Spinal cord (tissue), 10 donors: ENCODE results near the gene CAPN14. TPM values are rescaled to one million over a fixed set of nuclear protein-coding genes. Genes with fewer than 3 reads are reported as not detected.
A peak's percentile ranks its signal among the peaks of the same experiment; 100 is the strongest.

ENCODE experiments used
- DNase-seq, 6 donors: peaks; one replicate each; pipeline versions ENCODE4 v3.0.0 to v3.0.0-alpha.2; 2013 to 2015; ENCODE audit warnings: low spot score in 6 of 6, low read depth in 4 of 6
- H3K27ac ChIP-seq: one replicate; pipeline ENCODE4 v1.5.1; 2013; ENCODE audit warnings: low read depth, low read length, control low read depth
- H3K27me3 ChIP-seq: one replicate; pipeline ENCODE4 v1.6.1; 2013; ENCODE audit warnings: low read length; ENCODE audit not compliant: control insufficient read depth, insufficient read depth
- H3K36me3 ChIP-seq: one replicate; pipeline ENCODE4 v1.6.1; 2013; ENCODE audit warnings: low read length; ENCODE audit not compliant: control insufficient read depth, insufficient read depth
- H3K4me1 ChIP-seq: one replicate; pipeline ENCODE4 v1.6.1; 2013; ENCODE audit warnings: low read length; ENCODE audit not compliant: control insufficient read depth, insufficient read depth
- H3K4me3 ChIP-seq: one replicate; pipeline ENCODE4 v1.5.1; 2013; ENCODE audit warnings: low read depth, low read length, control low read depth
- H3K9me3 ChIP-seq: one replicate; pipeline ENCODE4 v1.6.1; 2013; ENCODE audit warnings: low read length; ENCODE audit not compliant: control insufficient read depth, insufficient read depth
- WGBS: methylation state at CpG from one replicate; pipeline ENCODE4 v1.1.5; 2013; ENCODE audit warnings: missing lambda C conversion rate; ENCODE audit not compliant: insufficient coverage; 5-methylcytosine and 5-hydroxymethylcytosine counted together
- polyA plus RNA-seq, 2 donors: library from polyadenylated mRNA; unstranded; fragments of 120-200 nt; gene quantifications; one replicate each; pipeline ENCODE4 v1.2.1, GENCODE V29; 2013; ENCODE audit not compliant: insufficient read length in 2 of 2
- total RNA-seq, 2 donors: library from RNA; depleted of rRNA in 1 of 2; stranded (reverse); fragments of 120-200 nt in 1 of 2; fragments of >200 nt in 1 of 2; gene quantifications; one replicate each; pipeline versions ENCODE4 v1.2.3 to v1.2.4, GENCODE V29; 2013 to 2014
- donor health status: healthy.

Gene CAPN14
- total and polyA plus RNA-seq, 4 donors = 0.28 to 0.63 (median 0.51) TPM

GRCh38 chr2:31243053-31243452, 25.7 kb upstream of the CAPN14 start:
- H3K4me3 ChIP-seq = no peak overlapping the region
- H3K9me3 ChIP-seq = no peaks in the 10 kb centered on the region
- WGBS = 100% methylated on average over 1 of the region's 5 CpGs
- H3K4me1 ChIP-seq = peaks cover 39% of the 10 kb centered on the region
- peaks cover 31% of the 10 kb centered on the region for H3K36me3 ChIP-seq
- H3K27me3 ChIP-seq = no peaks in the 10 kb centered on the region
- H3K27ac ChIP-seq = no peak overlapping the region
- DNase-seq = no peak

- Histone ChIP-seq H3K4me1 (peaks cover 42% of the 10 kb centered on the region), H3K9me3 (no peaks in the 10 kb centered on the region), H3K36me3 (peaks cover 25% of the 10 kb centered on the region), H3K4me3 (no peak overlapping the region), H3K27ac (no peak overlapping the region), H3K27me3 (no peaks in the 10 kb centered on the region)
- DNase-seq = no peak
- 87% methylated on average over 8 of the region's 10 CpGs for WGBS
Observed at GRCh38 chr2:31241625-31242270, 24.4 kb upstream of the CAPN14 start.

- 66% methylated on average over 8 of the region's 11 CpGs for WGBS
- H3K27me3 ChIP-seq = no peaks in the 10 kb centered on the region
- no peaks in the 10 kb centered on the region for H3K9me3 ChIP-seq
- H3K27ac ChIP-seq = no peak overlapping the region
- no peak for DNase-seq
- peaks cover 50% of the 10 kb centered on the region for H3K4me1 ChIP-seq
- H3K36me3 ChIP-seq = peaks cover 19% of the 10 kb centered on the region
- H3K4me3 ChIP-seq = no peak overlapping the region
Observed at GRCh38 chr2:31240381-31241365, 23.4 kb upstream of the CAPN14 start.

GRCh38 chr2:31239593-31240177, 22.4 kb upstream of the CAPN14 start:
- H3K36me3 ChIP-seq = peaks cover 19% of the 10 kb centered on the region
- H3K27me3 ChIP-seq = no peaks in the 10 kb centered on the region
- no peaks in the 10 kb centered on the region for H3K9me3 ChIP-seq
- DNase-seq = no peak
- H3K27ac ChIP-seq = peak overlapping the region; percentile 10
- peaks cover 56% of the 10 kb centered on the region for H3K4me1 ChIP-seq
- 63% methylated on average over 21 of the region's 22 CpGs for WGBS
- no peak overlapping the region for H3K4me3 ChIP-seq

- Histone ChIP-seq H3K27me3 (no peaks in the 10 kb centered on the region), H3K4me3 (no peak overlapping the region), H3K27ac (peak overlapping the region; percentile 72), H3K4me1 (peaks cover 59% of the 10 kb centered on the region), H3K36me3 (peaks cover 14% of the 10 kb centered on the region), H3K9me3 (no peaks in the 10 kb centered on the region)
- 86% methylated on average over 6 of the region's 13 CpGs for whole genome bisulfite sequencing
- DNase-seq = no peak
Observed at GRCh38 chr2:31238906-31239592, 21.7 kb upstream of the CAPN14 start.

- Histone ChIP-seq H3K9me3 (no peaks in the 10 kb centered on the region), H3K4me3 (no peak overlapping the region), H3K36me3 (peaks cover 13% of the 10 kb centered on the region), H3K27ac (peak overlapping the region; percentile 72), H3K4me1 (peaks cover 59% of the 10 kb centered on the region), H3K27me3 (no peaks in the 10 kb centered on the region)
- 34% methylated on average over 3 of the region's 10 CpGs for WGBS
- peak in 4 of 6 donors; percentile 36 to 77 (median 64) for DNase-seq
Observed at GRCh38 chr2:31238126-31238905, 21.0 kb upstream of the CAPN14 start.

- Histone ChIP-seq H3K4me1 (peaks cover 59% of the 10 kb centered on the region), H3K27me3 (no peaks in the 10 kb centered on the region), H3K4me3 (no peak overlapping the region), H3K27ac (peak overlapping the region; percentile 72), H3K36me3 (peaks cover 13% of the 10 kb centered on the region), H3K9me3 (no peaks in the 10 kb centered on the region)
- 97% methylated on average over 4 of the region's 9 CpGs for WGBS
- DNase-seq = no peak
Observed at GRCh38 chr2:31237348-31238017, 20.2 kb upstream of the CAPN14 start.

- WGBS = 63% methylated on average over 2 of the region's 7 CpGs
- no peak overlapping the region for H3K27ac ChIP-seq
- no peaks in the 10 kb centered on the region for H3K27me3 ChIP-seq
- DNase-seq = no peak
- H3K4me1 ChIP-seq = peaks cover 53% of the 10 kb centered on the region
- H3K4me3 ChIP-seq = no peak overlapping the region
- peaks cover 13% of the 10 kb centered on the region for H3K36me3 ChIP-seq
- H3K9me3 ChIP-seq = no peaks in the 10 kb centered on the region
Observed at GRCh38 chr2:31236433-31237205, 19.3 kb upstream of the CAPN14 start.
